ENCODE data around the gene WDR74.

WDR74 gene

DNA sequence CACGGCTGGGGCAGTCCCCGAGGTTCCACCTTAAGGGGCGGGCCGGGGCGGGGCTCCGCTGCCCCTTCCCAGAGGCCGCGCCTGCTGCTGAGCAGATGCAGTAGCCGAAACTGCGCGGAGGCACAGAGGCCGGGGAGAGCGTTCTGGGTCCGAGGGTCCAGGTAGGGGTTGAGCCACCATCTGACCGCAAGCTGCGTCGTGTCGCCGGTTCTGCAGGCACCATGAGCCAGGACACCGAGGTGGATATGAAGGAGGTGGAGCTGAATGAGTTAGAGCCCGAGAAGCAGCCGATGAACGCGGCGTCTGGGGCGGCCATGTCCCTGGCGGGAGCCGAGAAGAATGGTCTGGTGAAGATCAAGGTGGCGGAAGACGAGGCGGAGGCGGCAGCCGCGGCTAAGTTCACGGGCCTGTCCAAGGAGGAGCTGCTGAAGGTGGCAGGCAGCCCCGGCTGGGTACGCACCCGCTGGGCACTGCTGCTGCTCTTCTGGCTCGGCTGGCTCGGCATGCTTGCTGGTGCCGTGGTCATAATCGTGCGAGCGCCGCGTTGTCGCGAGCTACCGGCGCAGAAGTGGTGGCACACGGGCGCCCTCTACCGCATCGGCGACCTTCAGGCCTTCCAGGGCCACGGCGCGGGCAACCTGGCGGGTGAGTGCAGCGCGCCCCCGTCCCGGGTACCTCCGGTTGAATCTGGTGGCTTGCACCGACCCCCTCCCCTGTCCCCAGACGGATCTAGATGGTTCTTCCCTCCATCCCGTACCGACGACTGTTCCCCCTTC lies 41.6 kb upstream of the WDR74 start, which contains the start of gene SLC3A2:
TSS of gene SLC3A2 (plus strand) at position 94 of the 776 bp plus-strand sequence. CDS start at position 222, 128 bp downstream.
- Histone ChIP-seq H3K4me3 (ENCODE audit: low read depth, low read length) (peak within 1 kb of the TSS; percentile 91), H2AFZ (peak within 1 kb of the TSS; percentile 96), H3K9me3 (ENCODE audit: control insufficient read depth, low read length) (no peaks in the 10 kb centered on the region), H3K4me2 (ENCODE audit: low read length) (peak within 1 kb of the TSS; percentile 96), H3K79me2 (no peaks in the 10 kb centered on the region), H3K27ac (peak within 1 kb of the TSS; percentile 96), H3K9ac (peak within 1 kb of the TSS; percentile 93), H3K36me3 (ENCODE audit: control insufficient read depth, insufficient read depth, low read length) (no peaks in the 10 kb centered on the region), H3K4me1 (peaks cover 5% of the 10 kb centered on the region), H3K27me3 (ENCODE audit: control insufficient read depth, insufficient read depth, low read length) (no peaks in the 10 kb centered on the region)
- TF ChIP-seq, protein P1, sequence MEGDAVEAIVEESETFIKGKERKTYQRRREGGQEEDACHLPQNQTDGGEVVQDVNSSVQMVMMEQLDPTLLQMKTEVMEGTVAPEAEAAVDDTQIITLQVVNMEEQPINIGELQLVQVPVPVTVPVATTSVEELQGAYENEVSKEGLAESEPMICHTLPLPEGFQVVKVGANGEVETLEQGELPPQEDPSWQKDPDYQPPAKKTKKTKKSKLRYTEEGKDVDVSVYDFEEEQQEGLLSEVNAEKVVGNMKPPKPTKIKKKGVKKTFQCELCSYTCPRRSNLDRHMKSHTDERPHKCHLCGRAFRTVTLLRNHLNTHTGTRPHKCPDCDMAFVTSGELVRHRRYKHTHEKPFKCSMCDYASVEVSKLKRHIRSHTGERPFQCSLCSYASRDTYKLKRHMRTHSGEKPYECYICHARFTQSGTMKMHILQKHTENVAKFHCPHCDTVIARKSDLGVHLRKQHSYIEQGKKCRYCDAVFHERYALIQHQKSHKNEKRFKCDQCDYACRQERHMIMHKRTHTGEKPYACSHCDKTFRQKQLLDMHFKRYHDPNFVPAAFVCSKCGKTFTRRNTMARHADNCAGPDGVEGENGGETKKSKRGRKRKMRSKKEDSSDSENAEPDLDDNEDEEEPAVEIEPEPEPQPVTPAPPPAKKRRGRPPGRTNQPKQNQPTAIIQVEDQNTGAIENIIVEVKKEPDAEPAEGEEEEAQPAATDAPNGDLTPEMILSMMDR (IDR thresholded peaks at IDR 0.05): peak; percentile 59

DNA sequence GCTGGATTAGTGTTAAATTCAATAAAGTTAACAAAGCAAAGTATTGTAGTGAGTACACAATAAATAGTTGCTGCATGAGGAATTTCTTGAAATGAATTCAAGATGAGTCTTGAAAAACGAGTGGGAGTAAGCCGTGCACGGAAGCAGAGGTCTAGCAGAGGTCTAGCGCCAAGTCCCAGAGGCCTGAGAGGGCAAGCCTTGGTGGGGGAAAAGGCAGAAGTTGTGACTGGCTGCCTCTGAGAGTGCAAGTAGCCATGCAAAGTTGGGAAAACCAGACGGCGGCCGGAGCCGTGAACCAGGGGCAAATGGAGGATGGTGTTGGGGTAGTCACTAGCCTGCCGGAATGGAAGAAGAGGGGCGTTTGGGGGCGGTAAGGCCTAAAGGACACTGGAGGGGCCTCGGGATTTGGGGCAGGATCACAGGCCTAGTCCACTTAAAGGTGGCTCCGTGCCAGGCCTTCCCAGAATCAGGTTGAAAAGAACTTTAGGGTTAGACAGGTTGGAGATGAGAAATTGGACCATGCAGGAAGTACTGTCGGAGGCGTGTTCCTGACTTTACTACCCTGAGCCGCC lies 40.9 kb upstream of the WDR74 start:
- Histone ChIP-seq H3K9me3 (ENCODE audit: control insufficient read depth, low read length) (no peaks in the 10 kb centered on the region), H3K9ac (no peak overlapping the region), H2AFZ (peak overlapping the region; percentile 96), H3K27ac (peak overlapping the region; percentile 96), H3K36me3 (ENCODE audit: control insufficient read depth, insufficient read depth, low read length) (no peaks in the 10 kb centered on the region), H3K4me2 (ENCODE audit: low read length) (peak overlapping the region; percentile 96), H3K27me3 (ENCODE audit: control insufficient read depth, insufficient read depth, low read length) (no peaks in the 10 kb centered on the region), H3K4me1 (peaks cover 5% of the 10 kb centered on the region), H3K4me3 (ENCODE audit: low read depth, low read length) (peak overlapping the region; percentile 91), H3K79me2 (no peaks in the 10 kb centered on the region)
- TF ChIP-seq, protein P1 (IDR thresholded peaks at IDR 0.05): no peak

DNA sequence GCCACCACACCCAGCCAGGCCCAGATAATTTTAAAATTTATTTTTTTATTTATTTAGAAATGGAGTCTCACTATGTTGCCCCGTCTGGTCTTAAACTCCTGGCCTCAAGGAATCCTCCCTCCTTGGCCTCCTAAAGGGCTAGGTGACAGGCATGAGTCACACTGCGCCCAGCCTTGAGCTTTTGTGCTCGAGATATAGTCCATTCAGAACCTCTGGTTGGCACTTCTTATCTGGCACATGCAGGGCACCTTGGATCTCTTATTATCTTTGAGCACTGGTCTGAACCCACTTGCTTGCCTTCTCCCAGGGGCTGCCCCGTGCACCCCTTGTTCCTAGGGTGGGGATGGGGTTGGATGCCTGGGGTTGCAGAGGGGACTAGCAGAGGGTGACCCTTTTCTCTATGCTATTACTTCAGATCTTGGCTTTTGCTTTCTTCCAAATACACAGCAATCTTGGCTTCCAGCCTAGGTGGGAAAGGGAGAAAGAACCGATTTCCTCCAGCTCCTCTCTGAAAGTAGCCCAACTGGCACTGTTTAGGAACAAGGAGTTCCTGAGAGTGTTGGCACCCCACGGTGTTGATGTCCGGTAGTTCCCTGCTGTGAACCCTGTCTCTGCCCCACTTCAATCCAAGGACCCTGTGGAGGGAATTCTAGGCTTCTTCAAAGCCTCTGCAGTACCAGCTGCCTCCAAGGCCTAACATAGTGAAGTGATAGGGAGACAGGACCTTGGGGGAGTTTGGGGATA lies 40.0 kb upstream of the WDR74 start:
- H3K9ac ChIP-seq: no peak overlapping the region
- H3K4me1 ChIP-seq: peaks cover 5% of the 10 kb centered on the region

DNA sequence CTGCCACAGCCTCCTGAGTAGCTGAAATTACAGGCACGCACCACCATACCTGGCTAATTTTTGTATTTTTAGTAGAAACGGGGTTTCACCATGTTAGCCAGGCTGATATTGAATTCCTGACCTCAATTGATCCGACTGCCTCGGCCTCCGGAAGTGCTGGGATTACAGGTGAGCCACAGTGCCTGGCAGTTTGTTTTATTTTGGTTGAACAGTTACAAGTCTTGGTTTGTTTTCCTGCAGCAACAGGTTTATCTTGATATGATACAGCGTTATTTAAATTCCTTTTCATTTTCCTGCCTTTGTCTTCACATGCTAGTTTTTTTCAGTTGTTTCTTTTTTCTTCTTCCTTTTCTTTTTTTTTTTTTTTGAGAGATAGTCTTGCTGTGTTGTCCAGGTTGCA lies 37.3 kb upstream of the WDR74 start:
- H3K4me2 ChIP-seq (ENCODE audit: low read length): no peak overlapping the region
- H3K9ac ChIP-seq: no peak overlapping the region
- peaks cover 5% of the 10 kb centered on the region for H3K4me1 ChIP-seq
- H3K27me3 ChIP-seq (ENCODE audit: control insufficient read depth, insufficient read depth, low read length): no peaks in the 10 kb centered on the region
- no peaks in the 10 kb centered on the region for H3K79me2 ChIP-seq
- H3K4me3 ChIP-seq (ENCODE audit: low read depth, low read length): no peak overlapping the region
- no peak overlapping the region for H3K27ac ChIP-seq
- no peak overlapping the region for H2AFZ ChIP-seq
- H3K9me3 ChIP-seq (ENCODE audit: control insufficient read depth, low read length): no peaks in the 10 kb centered on the region
- H3K36me3 ChIP-seq (ENCODE audit: control insufficient read depth, insufficient read depth, low read length): no peaks in the 10 kb centered on the region
- TF ChIP-seq, protein P1 (IDR thresholded peaks at IDR 0.05): no peak

More for the DNA sequence above, 40.0 kb upstream of the WDR74 start:
- Histone ChIP-seq H3K27ac (peak overlapping the region; percentile 96), H3K79me2 (no peaks in the 10 kb centered on the region), H3K4me2 (ENCODE audit: low read length) (peak overlapping the region; percentile 96), H2AFZ (peak overlapping the region; percentile 96), H3K36me3 (ENCODE audit: control insufficient read depth, insufficient read depth, low read length) (no peaks in the 10 kb centered on the region), H3K9me3 (ENCODE audit: control insufficient read depth, low read length) (no peaks in the 10 kb centered on the region), H3K4me3 (ENCODE audit: low read depth, low read length) (peak overlapping the region; percentile 91), H3K27me3 (ENCODE audit: control insufficient read depth, insufficient read depth, low read length) (no peaks in the 10 kb centered on the region)
- TF ChIP-seq, protein P1 (IDR thresholded peaks at IDR 0.05): no peak
